Measurements from ENCODE around the gene MVP.

Gene MVP

GRCh38 chr16:29804455-29805231 lies 15.6 kb upstream of the MVP start:
- DNase-seq (ENCODE audit: low read depth in 1 of 2, low spot score in 1 of 2): no peak

DNA sequence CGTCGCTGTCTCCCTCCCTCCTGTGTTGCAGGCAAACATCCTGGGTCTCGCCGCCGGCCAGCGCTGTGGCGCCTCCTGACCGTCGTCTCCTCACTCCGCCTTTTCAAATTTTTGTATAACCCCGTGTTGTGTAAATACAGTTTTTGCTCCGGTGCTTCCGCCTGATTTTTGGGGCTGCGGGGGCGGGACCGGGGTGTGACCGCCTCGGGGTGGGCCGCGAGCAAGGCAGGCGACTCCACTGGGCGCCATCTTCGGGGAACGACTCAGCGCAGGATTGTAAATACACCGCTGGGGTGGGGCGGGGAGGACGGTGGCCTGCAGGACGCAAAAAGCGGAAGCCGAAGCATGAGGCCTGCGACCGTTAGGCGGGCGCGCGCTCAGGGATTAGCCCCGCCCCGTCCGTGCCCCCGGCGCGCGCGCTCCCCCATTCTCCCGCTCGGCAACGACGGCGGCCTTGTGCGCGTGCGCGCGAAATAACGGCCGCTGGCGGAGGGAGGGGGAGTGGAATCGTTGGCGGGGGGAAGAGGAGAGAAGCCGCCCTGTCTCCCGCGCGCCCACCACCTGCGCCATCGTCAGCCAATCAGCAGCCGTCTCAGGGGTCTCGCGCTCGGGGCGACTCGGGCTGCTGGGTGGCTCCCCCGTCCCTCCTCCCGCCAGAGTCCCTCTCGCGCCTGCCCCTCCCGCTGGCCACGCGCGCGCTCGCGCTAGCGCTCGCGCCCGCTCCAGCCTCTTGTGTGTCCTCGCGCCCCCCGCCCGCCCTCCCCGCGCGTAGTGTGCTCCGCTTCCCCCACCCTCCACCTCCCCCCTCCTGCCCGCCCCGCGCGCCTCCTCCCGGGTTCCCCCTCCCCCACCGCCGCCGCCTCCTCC lies 14.8 kb upstream of the MVP start:
- peak; percentile 95 to 96 for DNase-seq (ENCODE audit: low read depth in 1 of 2, low spot score in 1 of 2)

- DNase-seq (ENCODE audit: low read depth in 1 of 2, low spot score in 1 of 2): peak in 1 of 2 donors; percentile 68
Measured at GRCh38 chr16:29806099-29806579, 14.1 kb upstream of the MVP start, which contains the start of gene MAZ. TSS of gene MAZ (plus strand) at chr16:29806529. CDS start at chr16:29806702, 173 bp downstream.

DNA sequence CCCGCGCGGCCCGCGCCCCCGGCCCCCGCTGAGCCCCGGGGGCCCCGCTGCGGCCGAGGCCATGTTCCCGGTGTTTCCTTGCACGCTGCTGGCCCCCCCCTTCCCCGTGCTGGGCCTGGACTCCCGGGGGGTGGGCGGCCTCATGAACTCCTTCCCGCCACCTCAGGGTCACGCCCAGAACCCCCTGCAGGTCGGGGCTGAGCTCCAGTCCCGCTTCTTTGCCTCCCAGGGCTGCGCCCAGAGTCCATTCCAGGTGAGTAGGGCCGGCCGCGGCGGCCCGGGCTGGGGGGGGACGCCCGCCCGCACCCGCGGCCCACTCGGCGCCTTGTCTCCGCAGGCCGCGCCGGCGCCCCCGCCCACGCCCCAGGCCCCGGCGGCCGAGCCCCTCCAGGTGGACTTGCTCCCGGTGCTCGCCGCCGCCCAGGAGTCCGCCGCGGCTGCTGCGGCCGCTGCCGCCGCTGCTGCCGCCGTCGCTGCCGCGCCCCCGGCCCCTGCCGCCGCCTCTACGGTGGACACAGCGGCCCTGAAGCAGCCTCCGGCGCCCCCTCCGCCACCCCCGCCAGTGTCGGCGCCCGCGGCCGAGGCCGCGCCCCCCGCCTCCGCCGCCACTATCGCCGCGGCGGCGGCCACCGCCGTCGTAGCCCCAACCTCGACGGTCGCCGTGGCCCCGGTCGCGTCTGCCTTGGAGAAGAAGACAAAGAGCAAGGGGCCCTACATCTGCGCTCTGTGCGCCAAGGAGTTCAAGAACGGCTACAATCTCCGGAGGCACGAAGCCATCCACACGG lies 13.4 kb upstream of the MVP start:
- DNase-seq (ENCODE audit: low read depth in 1 of 2, low spot score in 1 of 2): peak in 1 of 2 donors; percentile 42

DNA sequence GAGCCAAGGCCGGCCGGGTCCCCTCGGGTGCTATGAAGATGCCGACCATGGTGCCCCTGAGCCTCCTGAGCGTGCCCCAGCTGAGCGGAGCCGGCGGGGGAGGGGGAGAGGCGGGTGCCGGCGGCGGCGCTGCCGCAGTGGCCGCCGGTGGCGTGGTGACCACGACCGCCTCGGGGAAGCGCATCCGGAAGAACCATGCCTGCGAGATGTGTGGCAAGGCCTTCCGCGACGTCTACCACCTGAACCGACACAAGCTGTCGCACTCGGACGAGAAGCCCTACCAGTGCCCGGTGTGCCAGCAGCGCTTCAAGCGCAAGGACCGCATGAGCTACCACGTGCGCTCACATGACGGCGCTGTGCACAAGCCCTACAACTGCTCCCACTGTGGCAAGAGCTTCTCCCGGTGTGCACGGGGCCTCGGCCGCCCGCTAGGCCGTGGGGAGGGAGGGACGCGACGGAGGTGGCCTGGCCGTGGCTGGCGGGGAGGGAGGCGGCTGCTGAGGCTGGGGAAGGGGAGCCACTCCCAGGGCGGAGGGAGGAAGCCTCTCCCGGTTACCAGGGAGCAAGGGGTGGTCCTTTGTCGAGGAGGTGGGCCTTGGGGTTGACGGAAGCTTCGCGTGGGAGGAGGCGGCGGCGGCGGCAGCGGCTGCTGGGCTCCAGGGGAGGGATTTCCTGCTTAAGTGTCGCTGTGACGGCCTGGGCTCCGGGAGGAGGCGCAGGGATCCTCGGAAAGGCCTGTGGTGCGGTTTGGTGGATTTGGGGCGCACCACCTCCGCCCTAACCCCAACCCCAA lies 12.6 kb upstream of the MVP start:
- peak; percentile 62 to 75 for DNase-seq (ENCODE audit: low read depth in 1 of 2, low spot score in 1 of 2)

GRCh38 chr16:29808219-29808900 lies 11.9 kb upstream of the MVP start:
- DNase-seq (ENCODE audit: low read depth in 1 of 2, low spot score in 1 of 2): no peak

DNA sequence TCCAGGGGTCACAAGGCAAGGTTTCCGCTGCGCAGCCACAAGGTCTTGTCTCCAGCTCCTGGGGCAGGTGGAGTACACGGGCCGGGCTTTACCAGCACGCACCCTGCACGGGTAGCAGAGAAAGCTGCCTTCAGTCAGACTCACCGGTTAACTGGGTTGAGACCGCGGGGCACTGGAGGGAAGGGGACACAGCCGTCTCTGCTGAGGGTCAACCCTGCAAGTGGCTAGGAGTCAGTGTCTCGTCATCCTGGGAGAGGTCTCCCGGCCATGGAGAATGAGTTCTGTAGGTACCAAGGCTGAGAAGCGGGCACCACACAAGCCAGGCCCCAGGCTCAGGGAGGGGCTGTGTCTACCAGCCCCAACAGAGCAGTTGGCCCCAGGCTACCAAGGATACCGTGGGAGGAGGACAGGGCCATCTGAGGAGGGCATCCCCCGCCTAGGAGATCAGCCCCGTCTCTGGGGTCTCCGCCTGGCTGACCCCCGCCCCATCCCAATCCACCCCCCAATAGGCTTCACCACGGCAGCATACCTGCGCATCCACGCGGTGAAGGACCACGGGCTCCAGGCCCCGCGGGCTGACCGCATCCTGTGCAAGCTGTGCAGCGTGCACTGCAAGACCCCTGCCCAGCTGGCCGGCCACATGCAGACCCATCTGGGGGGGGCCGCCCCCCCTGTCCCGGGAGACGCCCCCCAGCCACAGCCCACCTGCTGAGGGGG lies 11.1 kb upstream of the MVP start:
- no peak for DNase-seq (ENCODE audit: low read depth in 1 of 2, low spot score in 1 of 2)

GRCh38 chr16:29809850-29810698 lies 10.2 kb upstream of the MVP start:
- DNase-seq (ENCODE audit: low read depth in 1 of 2, low spot score in 1 of 2): no peak

GRCh38 chr16:29810699-29811169 lies 9.5 kb upstream of the MVP start:
- DNase-seq (ENCODE audit: low read depth in 1 of 2, low spot score in 1 of 2): no peak

DNA sequence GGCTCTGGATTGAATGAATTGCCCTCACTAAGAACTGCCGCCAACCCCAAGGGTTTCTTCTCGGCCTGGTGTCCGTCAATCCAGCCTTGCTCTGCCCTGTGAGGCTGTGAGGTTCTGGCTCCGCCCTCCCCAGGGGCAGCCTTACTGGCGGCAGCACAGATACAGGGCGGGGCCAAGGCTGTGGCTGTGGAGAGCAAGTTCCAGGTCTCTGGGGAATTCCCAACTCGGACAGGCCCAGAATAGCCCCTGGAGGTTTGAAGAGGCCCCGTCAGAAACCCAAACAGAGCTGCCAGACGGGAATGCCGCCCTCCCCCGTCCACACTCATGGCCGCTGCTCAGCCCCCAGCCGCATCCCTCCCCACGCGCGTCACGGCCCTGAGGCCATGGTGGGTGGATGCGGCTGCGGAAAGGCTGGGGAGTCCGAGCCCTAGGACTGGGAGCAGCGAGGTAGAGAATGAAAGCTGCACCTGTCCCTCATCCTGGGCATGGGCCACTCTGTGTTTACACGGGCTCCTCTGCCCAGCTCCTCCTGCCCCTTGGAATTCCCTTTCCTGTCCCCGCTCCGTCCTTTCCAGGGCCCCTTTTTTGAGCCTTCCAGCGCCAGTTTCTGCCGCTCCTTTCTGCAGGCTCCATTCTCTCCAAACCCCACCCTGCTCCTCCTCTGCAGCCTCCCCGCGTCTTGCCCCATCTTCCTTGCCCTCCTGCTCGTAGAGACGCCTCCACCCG lies 8.9 kb upstream of the MVP start:
- DNase-seq (ENCODE audit: low read depth in 1 of 2, low spot score in 1 of 2): peak in 1 of 2 donors; percentile 27

DNA sequence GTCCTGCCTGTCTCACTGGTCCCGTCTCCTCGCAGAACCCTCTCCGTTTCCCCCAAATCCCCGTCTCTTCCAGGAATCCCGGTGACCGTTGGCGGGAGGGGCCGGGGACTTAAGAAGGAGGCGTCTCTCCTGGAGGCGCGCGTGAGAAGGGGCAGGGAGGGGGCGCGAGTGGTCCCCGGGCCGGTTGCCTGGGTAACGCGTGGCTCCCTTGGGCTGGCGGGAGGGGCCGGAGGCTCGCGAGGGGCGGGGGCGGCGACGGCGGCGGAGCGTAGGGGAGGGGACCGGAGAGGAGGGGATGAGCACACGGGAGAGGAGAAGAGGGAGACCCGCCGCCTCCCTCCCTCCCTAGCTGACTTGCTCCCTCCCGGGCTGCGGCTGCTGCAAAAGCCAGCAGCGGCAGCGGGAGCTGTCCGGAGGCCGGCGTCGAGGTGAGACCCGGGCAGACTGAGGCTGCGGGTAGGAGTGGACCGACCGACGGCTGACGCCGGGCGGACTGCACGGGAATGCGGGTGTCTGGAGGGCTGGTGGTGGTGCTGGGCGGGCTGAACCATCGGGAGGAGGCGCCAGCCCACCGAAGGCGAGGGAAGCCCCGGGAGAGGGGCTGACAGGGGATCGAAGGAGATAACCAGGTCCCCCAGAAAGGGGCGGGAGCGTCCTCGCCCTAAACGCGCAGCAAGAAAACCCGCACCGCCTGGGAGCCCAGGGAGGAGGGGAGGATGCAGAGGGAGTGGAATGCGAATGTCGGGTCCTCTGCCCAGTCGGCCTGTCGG lies 8.2 kb upstream of the MVP start, which contains the start of gene PRRT2:
Gene PRRT2 (plus strand): TSS at position 298 of the 770 bp plus-strand sequence. CDS start 862 bp downstream, outside the sequence.
- DNase-seq (ENCODE audit: low read depth in 1 of 2, low spot score in 1 of 2): no peak

- no peak for DNase-seq (ENCODE audit: low read depth in 1 of 2, low spot score in 1 of 2)
Measured at GRCh38 chr16:29812754-29813643, 7.3 kb upstream of the MVP start.

DNA sequence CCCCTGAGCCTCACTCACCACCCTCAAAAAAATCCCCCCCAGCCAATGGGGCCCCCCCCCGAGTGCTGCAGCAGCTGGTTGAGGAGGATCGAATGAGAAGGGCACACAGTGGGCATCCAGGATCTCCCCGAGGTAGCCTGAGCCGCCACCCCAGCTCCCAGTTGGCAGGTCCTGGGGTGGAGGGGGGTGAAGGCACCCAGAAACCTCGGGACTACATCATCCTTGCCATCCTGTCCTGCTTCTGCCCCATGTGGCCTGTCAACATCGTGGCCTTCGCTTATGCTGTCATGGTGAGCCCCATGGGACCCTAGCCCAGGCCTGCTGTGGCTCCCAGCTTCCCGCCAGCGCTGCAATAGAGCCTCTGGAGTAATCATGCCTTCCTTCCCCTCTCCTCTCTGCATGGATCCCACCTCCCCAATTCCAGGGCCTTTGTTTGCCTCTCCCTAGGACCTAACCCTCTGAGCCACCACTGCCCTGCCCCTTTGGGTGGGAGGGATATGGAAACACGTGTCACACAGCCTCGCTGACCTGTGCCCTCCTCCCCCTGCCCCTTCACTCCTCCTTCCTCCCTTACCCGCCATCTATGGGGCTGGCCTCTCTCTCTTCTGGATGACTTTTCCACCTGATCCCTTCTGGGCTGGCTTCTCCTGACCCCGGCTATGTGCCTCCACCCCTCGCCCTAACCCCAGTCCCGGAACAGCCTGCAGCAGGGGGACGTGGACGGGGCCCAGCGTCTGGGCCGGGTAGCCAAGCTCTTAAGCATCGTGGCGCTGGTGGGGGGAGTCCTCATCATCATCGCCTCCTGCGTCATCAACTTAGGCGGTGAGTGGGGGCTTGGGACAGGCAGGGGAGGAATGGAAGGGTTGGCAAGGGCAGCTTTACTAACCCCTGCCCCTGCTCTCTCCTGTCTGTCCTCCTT lies 6.4 kb upstream of the MVP start:
- DNase-seq (ENCODE audit: low read depth in 1 of 2, low spot score in 1 of 2): no peak

GRCh38 chr16:29814592-29814991 lies 5.7 kb upstream of the MVP start:
- no peak for DNase-seq (ENCODE audit: low read depth in 1 of 2, low spot score in 1 of 2)
